ENCODE measurements around the gene VAMP8.

GRCh38 chr2:85589982-85590791, 12.8 kb downstream of the VAMP8 start:
- TF ChIP-seq, protein P1, sequence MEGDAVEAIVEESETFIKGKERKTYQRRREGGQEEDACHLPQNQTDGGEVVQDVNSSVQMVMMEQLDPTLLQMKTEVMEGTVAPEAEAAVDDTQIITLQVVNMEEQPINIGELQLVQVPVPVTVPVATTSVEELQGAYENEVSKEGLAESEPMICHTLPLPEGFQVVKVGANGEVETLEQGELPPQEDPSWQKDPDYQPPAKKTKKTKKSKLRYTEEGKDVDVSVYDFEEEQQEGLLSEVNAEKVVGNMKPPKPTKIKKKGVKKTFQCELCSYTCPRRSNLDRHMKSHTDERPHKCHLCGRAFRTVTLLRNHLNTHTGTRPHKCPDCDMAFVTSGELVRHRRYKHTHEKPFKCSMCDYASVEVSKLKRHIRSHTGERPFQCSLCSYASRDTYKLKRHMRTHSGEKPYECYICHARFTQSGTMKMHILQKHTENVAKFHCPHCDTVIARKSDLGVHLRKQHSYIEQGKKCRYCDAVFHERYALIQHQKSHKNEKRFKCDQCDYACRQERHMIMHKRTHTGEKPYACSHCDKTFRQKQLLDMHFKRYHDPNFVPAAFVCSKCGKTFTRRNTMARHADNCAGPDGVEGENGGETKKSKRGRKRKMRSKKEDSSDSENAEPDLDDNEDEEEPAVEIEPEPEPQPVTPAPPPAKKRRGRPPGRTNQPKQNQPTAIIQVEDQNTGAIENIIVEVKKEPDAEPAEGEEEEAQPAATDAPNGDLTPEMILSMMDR (IDR thresholded peaks at IDR 0.05), result no peak
- TF ChIP-seq POLR2AphosphoS5 (IDR thresholded peaks at IDR 0.05) (no peak), POLR2A (IDR thresholded peaks at IDR 0.05) (no peak)

Measured in prostate gland (tissue), 2 donors.